Stimulated activated CD8-positive, alpha-beta memory T cell treated with anti-CD3 and anti-CD28 coated beads, Interleukin-7, amount 100 ng/mL, for 1 hour (primary cell): ENCODE measurements around the gene PTX4.

Source experiments
- DNase-seq, 2 donors: peaks; one replicate each; pipeline ENCODE4 v3.0.0-alpha.2; 2020; ENCODE audit warnings: low read depth in 2 of 2

The PTX4 gene

GRCh38 chr16:1488619-1489018, at the start of gene PTX4:
Gene PTX4, minus strand, starts transcription at chr16:1488944. Its CDS starts 35 bp downstream, at chr16:1488909.
- DNase-seq, result no peak

DNA sequence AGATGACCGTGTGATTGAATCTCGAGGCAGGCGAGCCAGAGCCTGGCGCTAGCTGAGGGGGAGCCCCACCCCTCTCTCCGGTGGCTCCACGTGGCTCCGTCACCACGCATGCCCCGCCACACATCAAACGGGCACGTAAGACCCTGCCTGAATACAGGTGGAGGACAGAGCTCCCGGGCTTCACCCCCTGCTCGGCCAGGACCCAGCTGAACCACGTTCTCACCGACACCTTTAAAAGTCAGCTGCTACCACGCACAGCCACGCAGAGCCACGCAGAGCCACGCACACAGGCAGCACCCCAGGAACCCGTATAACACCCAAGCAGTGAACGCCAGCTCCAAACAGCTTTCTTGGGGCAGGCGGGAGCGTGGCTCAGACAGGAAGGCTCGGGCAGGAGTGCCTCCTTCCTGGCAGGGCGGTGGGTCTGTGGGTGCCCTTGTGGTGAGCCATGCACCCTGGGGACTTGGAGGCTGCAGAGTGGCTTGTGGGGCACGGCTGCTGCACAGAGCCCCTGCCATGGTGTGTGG, 49.1 kb upstream of the PTX4 start:
- DNase-seq, result no peak

DNA sequence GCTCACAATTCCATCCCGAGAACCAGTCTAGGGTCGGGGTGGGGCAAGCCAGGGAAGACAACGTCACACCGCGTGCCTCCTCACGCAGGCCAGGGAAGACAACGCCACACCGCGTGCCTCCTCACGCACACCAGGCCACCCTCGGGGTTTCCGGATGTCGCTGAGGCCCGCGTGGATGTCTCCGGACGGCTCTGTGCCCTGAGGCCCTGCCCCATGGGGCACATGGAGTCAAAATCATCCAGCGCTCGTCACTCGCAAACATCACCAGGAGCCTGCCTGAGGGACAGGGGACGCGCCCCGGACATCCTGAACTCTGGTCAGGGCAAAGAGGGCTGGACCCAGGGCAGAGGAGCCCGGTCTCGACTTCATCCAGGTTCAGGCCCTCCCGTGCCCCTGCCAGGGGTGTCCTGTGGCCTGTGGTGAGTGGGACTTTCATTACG, 48.4 kb upstream of the PTX4 start:
- no peak for DNase-seq

GRCh38 chr16:1536601-1537000, 47.9 kb upstream of the PTX4 start:
- DNase-seq, result no peak

GRCh38 chr16:1535391-1536291, 46.9 kb upstream of the PTX4 start:
- no peak for DNase-seq

GRCh38 chr16:1534021-1535020, 45.6 kb upstream of the PTX4 start:
- no peak for DNase-seq

DNA sequence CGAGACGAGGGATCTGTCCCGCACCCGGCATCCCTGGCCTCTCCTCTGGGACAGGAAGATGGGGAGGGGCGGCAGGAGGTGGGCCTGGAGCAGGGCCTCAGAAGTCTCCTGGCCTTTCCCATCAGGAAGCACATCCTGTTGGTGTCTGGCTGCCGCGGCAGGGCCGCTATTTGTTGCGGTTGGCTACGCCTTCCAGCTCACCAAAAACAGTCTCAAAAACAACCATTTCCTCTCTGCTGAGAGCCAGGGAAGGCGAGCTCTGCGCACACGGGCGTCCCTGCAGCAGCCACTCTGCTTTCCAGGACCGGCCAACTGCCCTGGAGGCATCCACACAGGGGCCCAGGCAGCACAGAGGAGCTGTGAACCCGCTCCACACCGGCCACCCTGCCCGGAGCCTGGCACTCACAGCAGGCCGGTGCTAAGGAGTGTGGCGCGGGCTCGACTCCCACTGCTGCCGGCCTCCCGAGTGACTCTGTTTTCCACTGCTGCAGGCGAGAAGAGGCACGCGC, 44.8 kb upstream of the PTX4 start, which contains the start of gene TMEM204:
TSS of gene TMEM204 (plus strand) at position 224 of the 509 bp plus-strand sequence. CDS start 610 bp downstream, outside the sequence.
- DNase-seq, result no peak

DNA sequence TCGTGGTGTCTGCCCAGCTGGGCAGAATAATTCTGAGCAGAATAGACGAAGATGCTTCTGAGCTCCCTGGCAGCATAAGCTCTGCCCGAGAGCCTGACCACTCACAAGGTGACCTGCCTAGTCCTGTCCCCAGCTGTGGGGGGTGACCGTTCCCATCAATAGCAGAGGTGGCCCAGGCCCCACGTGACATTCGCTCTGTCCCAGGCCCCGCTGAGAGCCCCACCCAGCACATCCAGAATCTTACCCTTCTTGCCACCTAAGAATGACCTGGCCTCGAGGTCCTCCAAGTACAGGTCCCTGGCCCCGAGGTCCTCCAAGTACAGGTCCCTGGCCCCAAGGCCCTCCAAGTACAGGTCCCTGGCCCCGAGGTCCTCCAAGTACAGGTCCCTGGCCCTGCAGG, 44.0 kb upstream of the PTX4 start:
- DNase-seq, result no peak

DNA sequence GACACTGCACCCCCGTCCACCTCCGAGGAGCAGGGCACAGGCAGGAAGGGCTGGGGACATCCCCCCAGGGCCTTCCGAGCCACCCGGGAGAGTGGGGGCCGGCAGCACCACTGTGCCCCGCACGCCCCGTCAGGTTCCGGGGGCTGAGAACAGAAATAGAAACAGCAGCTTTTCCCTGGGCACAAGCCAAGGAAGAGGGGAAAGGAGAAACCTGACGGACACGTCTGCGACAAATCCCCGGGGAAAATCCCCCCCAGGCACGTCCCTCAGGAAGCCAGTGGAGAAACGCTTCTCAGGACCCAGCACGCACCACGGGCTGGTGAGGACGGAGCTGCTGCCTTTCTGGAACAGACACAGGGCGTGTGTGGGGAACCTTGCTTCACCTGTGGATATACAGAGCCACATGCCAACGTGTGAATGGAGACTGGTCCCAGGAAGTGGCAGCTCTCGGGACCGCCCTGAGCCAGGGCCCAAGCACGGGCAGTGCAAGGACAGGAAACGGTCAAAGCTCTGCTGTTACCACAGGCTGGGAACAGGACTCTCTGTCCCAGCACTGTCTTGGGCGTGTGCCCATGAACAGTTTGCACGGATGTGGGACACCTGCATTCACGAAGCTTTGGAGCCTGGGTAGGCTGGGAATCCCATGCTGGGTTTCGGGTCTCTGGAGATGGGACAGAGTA, 43.5 kb upstream of the PTX4 start:
- DNase-seq, result no peak

DNA sequence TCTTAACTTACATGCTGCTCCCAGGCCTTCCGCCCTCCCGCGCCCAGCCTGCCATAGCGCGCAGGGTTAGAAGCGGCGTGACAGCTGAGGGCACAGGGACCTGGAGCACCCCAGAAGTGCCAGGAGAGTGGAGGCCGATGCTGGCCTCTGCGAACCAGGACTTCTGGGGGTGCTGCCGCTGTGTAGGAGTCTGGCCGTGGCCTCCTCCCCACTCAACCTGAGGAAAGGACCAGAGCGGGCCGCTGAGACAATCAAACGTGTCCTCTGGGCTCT, 42.8 kb upstream of the PTX4 start:
- no peak for DNase-seq

DNA sequence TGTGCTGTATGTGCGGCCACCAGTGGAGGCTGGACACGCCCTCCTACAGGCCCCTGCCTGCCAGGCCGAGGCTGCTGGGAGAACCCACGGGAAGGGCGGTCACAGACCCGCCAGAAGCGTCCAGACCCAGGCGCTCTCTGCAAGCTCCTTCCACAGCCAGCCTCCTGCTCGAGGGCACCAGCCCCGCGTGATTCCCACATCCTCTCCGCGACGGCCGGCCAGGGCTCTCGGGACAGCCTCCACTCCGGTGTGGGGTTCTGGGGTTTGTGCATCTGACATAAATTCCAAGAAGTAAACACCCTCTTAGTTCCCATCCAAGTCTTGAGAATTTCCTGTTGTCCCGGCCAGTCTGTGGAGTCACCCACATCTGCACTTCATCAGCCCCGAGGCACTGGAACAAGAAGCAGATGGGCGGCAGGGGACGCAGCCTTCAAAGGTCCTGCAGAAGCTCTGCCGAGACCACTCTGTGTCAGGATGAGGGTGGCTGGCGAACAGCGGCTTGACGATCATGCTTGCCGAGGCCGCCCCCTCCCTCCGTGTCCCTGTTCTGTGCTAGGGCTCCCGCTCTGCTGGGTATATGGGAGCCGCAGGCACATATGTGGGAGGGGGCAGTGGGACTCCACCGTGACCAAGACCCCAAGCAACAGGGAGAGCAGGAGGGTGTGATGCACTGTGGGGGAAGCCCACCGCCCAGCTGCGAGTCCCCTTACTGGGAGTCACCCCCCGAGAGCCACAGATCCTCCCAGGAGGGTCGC, 42.3 kb upstream of the PTX4 start:
- no peak for DNase-seq

- no peak for DNase-seq
Observed at GRCh38 chr16:1530349-1530882, 41.7 kb upstream of the PTX4 start.

DNA sequence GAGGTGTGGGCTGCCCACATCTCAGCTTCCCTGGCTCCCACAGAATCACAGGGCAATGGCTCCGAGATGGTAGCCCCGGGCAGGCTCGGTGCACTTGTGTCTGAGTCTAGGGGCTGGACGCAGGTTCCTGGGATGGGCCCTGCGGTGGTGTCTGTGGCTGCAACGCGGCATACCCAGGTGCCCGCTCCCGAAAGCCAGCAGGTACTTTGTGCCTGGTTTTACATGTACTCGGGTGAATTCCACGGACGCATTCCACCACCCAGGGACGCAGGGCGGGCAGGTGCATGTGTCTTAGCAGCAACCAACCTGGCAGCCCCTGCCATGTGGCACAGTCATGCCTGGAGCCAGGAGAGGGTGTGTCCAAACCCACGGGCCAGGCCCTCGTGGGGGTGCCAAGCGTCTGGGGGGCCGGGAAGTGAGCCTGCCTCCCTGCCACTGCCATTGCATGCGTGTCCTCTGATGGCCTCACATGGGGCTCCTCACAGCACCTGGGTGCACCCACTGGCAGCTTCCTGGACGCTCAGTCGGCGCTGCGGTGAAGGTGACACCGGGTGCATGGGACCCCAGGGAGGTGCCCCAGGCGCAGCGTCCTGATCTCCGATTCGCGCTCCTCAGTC, 40.3 kb upstream of the PTX4 start:
- DNase-seq, result no peak

- no peak for DNase-seq
Observed at GRCh38 chr16:1527836-1528811, 39.4 kb upstream of the PTX4 start.

- DNase-seq, result no peak
Observed at GRCh38 chr16:1526608-1527555, 38.1 kb upstream of the PTX4 start.

- no peak for DNase-seq
Observed at GRCh38 chr16:1525871-1526607, 37.3 kb upstream of the PTX4 start.

DNA sequence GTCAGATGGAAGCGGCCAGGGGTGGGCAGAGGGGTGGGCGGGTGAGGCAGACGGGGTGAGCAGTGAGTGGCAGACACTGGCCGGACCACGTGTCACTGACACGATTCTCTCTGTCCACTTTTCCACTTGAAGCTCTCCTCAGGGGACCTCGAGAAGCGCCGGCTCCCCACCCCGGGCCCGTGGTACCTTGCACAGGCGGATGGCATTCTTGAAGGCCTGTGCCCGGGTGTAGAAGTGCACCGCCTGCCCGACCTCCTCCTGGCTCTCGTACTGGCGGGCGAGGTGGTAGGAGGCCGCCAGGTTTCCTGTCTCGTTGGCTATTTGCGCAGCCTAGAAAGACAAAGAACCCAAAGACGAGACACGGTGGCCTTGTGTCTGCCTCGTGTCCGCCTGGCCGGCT, 35.6 kb upstream of the PTX4 start:
- DNase-seq, result no peak
